LHCN-M2 (cell line): ENCODE data around the gene LAMA4. TPM values are rescaled to one million over a fixed set of nuclear protein-coding genes. Genes with fewer than 3 reads are reported as not detected.
"Not testable (repeated sequence)": the region's sequence is repeated elsewhere in the genome, so short reads cannot be mapped to it uniquely, and the experiment has no call there.

Experiments used
- DNase-seq: peaks from one replicate; pipeline ENCODE4 v3.0.0-alpha.2; 2012; ENCODE audit warnings: low read depth
- total RNA-seq: library from RNA; depleted of rRNA; stranded (reverse); fragments of >200 nt; gene quantifications from 2 replicates; pipeline ENCODE4 v1.2.3, GENCODE V29; 2014

LAMA4 gene
- total RNA-seq, 1 experiment from 2014 or later = 6.5 TPM

DNA sequence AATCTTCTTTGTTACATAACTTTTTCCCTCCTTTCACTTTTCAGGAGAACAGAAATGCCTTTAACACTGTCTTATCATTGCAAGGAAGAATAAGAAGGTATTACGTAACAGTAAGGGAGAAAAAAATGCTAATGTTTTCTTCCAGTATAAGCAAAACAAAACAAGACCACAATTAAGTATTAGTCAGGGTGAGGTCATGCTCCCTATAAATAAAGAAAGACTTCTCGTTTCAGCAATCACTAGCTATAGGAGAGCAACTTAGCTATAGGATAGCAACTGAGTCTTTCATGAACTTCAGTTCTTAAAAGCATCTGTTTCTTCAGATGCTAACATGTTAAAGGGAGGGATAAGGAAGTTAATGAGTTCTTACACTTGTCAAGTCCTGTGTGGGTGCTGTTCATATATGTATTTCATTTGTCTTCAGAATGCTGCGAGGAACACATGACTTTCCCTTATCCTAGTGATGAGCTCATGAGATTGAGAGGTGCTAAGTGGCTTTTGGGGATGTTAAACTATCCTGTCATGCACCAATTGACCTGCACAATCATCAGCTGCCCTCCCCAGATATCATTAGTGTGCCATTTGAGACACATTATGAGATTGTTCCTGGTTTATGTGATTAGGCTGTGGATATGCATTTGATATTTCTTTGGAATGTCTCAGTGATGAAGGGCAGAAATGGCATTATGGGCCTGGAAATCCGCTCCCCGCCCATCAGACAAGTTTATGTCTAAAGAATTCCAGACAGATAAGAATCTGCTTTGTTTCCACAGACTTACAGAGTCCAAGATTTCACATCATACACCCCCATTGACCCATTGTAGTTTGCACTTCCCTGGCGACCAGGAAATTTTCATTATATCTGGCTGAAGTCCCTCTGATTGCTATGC, 37.5 kb downstream of the LAMA4 start:
- DNase-seq = peak; percentile 87

DNA sequence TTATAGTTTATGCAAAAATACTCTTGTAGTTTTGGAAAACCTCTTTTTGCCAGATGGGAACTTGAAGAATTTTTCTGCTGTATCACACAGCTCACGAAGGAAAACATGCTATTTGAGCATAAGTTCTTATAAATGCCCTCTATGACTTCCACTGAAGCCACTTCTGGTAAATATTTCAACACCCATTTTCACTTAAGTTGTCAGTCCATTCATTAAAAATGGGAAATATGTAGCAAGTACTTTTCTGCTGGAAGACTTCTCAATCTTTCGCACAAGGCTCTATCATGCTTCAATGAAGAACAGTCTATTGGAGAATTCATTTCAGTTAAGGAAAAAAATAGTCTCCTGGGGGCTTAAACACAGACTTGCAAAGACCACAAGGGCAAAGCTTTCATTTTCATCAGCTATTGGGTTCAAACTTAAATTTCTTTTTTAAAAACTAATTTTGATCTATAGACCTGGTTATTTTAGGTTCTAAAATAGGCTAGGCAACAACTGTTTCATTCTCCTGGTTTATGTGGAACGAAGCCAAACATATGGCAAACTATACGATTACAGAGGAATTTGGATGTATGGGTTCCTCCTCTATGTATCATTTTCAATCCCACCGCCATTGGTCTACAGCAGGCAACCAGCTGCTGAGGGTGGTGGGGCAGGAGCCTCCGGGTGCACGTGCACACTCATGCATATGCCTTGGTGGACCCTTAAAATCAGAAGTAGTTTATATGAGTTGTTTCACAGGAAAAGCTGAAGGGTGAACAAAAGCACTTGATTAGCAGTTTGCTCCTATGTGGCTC, 38.7 kb downstream of the LAMA4 start:
- no peak for DNase-seq

- DNase-seq = peak; percentile 51
Observed at GRCh38 chr6:112214739-112215269, 39.6 kb downstream of the LAMA4 start.

GRCh38 chr6:112210852-112211251, 43.5 kb downstream of the LAMA4 start:
- DNase-seq = no peak

DNA sequence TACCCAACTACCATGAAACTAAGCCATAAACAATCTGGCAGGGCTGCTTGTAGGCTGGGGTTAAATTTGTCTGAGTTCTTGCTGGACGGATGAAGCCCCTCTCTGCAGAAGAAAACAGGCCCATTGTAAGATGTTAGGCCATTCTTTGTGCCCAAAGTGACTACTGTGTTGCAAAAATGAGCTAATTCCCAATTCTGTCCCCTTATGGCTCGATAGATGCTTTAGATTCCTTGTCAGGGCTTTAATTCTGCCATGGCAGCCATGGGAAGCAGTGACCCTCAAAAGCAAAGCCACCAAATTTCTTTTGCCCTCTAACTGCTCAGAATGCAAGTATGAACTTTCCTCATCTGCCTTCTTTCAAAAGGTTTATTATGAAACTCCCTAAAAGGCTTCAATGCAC, 45.2 kb downstream of the LAMA4 start:
- DNase-seq = no peak

- no peak for DNase-seq
Observed at GRCh38 chr6:112207776-112208175, 46.6 kb downstream of the LAMA4 start.

- DNase-seq = no peak
Observed at GRCh38 chr6:112207131-112207530, 47.2 kb downstream of the LAMA4 start.

GRCh38 chr6:112206110-112206458, 48.3 kb downstream of the LAMA4 start:
- no peak for DNase-seq

DNA sequence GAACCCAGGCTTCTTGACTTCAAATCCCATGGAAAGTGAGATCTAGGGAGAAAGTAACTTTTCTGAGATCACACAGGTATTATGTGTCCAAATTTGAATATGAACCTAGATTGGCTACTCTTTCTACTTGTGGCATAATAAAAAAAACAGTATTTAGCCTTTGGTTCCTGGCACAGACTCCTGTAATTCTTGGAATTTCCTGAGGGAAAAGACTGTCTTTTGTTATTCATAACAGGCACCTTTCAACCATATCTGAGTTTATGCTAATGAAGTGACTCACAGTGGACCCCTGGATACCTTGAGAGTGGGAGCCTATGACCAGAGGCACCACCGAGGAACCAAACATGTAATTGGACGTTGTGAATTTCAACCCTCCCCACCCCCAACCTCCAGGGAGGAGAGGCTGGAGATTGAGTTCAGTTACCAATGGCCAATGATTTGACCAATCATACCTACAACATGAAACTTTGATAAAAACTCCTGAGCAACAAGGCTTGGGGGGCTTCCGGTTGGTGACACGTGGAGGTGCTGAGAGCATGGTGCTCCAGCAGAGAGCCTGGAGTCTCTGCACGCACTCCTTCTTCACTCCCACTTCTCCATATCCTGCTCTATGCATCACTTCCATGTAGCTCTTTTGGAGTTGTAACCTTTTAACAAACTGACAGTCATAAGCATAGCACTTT, 48.8 kb downstream of the LAMA4 start:
- DNase-seq = no peak

DNA sequence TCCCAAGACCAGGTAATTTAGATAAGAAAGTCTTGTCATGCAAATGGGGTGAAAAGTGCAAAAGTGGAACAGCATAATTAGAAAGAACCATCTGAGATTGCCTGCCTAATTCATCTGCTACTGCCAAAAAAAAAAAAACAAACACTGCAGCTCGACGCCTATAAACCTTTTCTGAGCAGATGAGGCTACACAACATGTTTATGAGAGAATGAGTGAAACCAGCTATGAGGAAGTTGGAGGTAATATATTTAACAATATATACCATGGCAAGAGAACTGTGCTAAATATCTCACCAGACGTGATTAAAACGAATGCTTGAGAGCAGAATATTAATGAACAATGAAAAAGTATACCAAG, 50.0 kb downstream of the LAMA4 start:
- DNase-seq = no peak

GRCh38 chr6:112203577-112204349, 50.6 kb downstream of the LAMA4 start:
- peak; percentile 91 for DNase-seq

DNA sequence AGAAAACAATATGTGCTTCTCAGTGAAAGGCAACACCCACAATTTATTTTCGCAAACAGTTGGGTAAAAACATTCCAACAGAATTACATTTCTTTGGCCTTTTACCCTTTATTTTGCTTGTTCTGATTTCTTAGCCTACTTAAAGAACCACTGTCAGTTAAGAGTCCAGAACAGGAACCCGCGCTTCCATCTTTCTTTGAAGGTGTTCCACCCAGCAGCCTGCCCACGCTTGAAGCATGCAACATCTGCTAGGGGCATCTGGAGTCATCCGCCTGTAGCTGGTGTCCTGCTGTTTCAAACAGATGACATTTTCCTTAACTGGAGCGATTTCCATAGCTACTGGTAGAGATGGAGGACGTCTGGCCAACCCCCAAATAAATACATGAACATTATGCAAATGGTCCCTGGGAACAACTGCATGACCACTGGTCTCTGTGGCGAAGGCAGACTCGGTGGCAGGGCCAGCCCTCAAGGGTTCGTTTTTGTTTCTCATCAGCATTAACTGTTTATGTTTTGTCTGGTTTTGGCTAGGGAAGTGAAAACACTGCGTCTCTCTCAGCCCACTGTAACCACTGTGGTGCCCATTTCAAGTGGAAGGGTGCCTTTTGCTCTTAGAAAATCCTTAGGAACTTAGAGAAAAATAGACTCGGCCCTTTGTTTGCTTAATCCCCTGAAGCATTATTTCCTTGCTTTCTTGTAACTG, 51.6 kb downstream of the LAMA4 start:
- peak; percentile 72 for DNase-seq

DNA sequence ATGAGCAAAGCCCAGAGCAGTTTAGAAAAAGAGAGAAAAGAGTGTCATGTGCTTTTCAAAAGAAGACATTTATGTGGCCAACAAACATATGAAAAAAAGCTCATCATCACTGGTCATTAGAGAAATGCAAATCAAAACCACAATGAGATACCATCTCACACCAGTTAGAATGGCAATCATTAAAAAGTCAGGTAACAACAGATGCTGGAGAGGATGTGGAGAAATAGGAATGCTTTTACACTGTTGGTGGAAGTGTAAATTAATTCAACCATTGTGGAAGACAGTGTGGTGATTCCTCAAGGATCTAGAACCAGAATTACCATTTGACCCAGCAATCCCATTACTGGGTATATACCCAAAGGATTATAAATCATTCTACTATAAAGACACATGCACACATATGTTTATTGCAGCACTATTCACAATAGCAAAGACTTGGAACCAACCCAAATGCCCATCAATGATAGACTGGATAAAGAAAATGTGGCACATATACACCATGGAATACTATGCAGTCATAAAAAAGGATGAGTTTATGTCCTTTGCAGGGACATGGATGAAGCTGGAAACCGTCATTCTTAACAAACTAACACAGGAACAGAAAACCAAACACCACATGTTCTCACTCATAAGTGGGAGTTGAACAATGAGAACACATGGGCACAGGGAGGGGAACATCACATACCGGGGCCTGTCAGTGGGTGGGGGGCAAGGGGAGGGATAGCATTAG, 54.0 kb downstream of the LAMA4 start:
- not testable (repeated sequence) for DNase-seq

GRCh38 chr6:112199001-112199403, 55.4 kb downstream of the LAMA4 start:
- no peak for DNase-seq

DNA sequence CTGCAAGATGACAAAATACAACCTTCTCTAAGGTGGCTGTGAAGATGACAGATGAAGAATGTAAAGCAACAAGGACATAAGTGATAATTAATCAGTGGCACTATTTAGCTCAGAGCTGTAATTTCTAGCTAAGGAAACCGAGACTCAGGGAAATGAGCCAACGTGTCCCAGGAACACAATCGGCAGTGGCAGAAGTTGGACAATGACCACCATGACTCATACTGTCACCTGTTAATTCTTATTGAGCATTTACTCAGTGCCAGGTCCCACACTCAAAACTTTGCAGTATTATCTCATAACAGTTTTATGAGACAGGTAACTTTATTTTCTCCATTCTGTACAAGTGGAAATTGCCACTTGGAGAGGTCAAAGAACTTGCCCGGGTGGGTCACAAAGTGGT, 55.8 kb downstream of the LAMA4 start:
- no peak for DNase-seq

DNA sequence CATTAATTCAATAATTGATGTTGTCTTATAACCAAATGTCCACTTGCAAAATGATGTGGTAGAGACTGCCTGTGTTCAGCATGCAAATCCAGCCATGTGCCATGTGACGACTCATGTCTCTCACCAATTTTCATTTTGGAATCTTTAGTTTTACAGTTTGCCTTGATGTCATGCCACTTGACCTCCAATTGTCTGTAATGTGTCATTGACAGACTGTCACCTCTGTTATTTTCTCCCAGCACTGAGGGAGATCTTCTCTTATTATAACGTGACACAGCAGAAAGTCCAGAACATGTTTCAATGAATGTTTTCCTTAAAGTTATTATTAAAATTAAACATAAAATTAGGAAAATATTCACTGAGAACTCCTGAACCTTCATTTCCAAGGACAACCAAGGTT, 56.7 kb downstream of the LAMA4 start:
- no peak for DNase-seq

DNA sequence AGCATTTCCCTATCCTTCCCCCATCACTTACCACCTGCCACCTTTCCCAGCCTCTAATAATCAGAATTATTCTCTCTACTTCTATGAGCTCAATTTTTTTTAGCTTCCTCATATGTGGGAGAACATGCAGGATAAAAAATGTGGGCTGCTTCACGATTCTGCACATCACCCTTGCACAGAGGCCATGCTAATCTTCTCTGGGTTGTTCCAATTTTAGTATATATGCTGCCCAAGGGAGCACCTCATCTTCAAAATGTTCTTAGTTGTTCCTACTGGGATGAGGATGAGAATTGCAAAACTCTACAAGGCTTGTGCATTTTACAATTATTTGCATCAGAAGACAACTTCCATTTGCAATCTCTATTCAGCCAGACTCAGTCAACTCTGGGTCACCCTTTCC, 58.1 kb downstream of the LAMA4 start:
- DNase-seq = no peak

DNA sequence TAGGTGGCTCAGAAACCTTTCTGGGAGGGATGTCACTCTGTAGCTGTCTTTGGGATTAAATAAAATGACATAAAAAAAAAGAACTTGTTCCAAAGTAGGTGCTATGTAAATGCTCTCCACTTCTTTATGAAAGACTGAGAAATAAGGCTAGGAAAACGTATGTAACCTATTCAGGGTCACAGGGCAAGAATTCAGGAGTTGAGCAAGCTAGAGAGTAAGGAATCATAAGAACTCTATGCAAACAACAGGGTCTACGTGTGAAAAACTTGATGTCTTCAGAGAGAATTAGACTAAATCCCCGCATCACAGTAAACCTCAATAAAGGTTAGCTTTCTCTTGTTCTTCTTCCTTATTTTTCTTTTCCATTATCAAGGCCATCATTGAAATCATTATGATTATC, 59.2 kb downstream of the LAMA4 start:
- DNase-seq = no peak

DNA sequence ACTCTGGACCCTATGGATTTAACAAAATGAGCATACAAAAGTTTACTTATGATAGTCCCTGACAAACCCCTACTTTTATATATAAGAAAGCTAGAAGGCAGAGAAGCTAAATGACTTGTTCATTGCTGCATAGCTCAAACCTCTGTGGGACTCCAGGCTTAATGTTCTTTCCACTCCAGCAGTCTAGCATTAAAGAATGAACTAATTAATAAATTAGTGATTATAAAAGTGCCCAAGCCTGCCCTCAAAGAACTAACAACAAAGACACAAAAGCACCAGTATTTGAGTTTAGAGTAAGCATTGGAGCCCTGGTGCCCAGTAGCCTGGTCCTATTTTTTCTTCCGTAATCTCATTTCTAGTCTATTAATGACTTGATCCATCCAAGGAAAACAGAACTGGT, 59.9 kb downstream of the LAMA4 start:
- no peak for DNase-seq

GRCh38 chr6:112193535-112194051, 60.8 kb downstream of the LAMA4 start:
- DNase-seq = no peak
